Jurkat, Clone E6-1 (cell line): ENCODE data around the gene SEC63.
"Not testable (repeated sequence)": the region's sequence is repeated elsewhere in the genome, so short reads cannot be mapped to it uniquely, and the experiment has no call there.

Source experiments
- DNase-seq: peaks from one replicate; pipeline ENCODE4 v3.0.0-alpha.2; 2011; ENCODE audit warnings: low read depth, low spot score
- H3K4me3 ChIP-seq: 2 replicates; pipeline ENCODE4 v1.5.1; 2011; ENCODE audit warnings: mild to moderate bottlenecking, low read length, control low read depth, moderate library complexity

Gene SEC63

GRCh38 chr6:107976155-107976783 lies 18.3 kb upstream of the SEC63 start:
- no peak for DNase-seq
- H3K4me3 ChIP-seq = no peak overlapping the region

GRCh38 chr6:107973594-107973993 lies 15.6 kb upstream of the SEC63 start:
- no peak for DNase-seq

GRCh38 chr6:107972413-107973096 lies 14.5 kb upstream of the SEC63 start:
- H3K4me3 ChIP-seq = no peak overlapping the region
- no peak for DNase-seq

More at GRCh38 chr6:107973594-107973993, 15.6 kb upstream of the SEC63 start:
- no peak overlapping the region for H3K4me3 ChIP-seq

- no peak for DNase-seq
- H3K4me3 ChIP-seq = no peak overlapping the region
These were observed 13.2 kb upstream of the SEC63 start for GRCh38 chr6:107971181-107971580.

GRCh38 chr6:107970255-107970654 lies 12.2 kb upstream of the SEC63 start:
- no peak overlapping the region for H3K4me3 ChIP-seq
- DNase-seq = no peak

- H3K4me3 ChIP-seq = no peak overlapping the region
- no peak for DNase-seq
These were observed 10.1 kb upstream of the SEC63 start for GRCh38 chr6:107968081-107968480.

GRCh38 chr6:107965746-107966145 lies 7.7 kb upstream of the SEC63 start:
- no peak for DNase-seq
- no peak overlapping the region for H3K4me3 ChIP-seq

- no peak for DNase-seq
- no peak overlapping the region for H3K4me3 ChIP-seq
These were observed 4.7 kb upstream of the SEC63 start for GRCh38 chr6:107962723-107963122.

- no peak for DNase-seq
- no peak overlapping the region for H3K4me3 ChIP-seq
These were observed 1.4 kb upstream of the SEC63 start for GRCh38 chr6:107959392-107959791.

GRCh38 chr6:107958689-107959362 lies 818 bp upstream of the SEC63 start:
- peak overlapping the region; percentile 64 for H3K4me3 ChIP-seq
- not testable (repeated sequence) for DNase-seq

- peak; percentile 82 for DNase-seq
- H3K4me3 ChIP-seq = peak overlapping the region; percentile 94
These were observed 600 bp downstream of the SEC63 start for GRCh38 chr6:107957308-107957908.

- no peak for DNase-seq
- peak overlapping the region; percentile 94 for H3K4me3 ChIP-seq
These were observed 1.3 kb downstream of the SEC63 start for GRCh38 chr6:107956586-107957307.

- H3K4me3 ChIP-seq = peak overlapping the region; percentile 94
- DNase-seq = no peak
These were observed 1.8 kb downstream of the SEC63 start for GRCh38 chr6:107956181-107956580.

- H3K4me3 ChIP-seq = not testable (repeated sequence)
These were observed 4.1 kb downstream of the SEC63 start for GRCh38 chr6:107953858-107954414.

GRCh38 chr6:107943626-107944439 lies 14.2 kb downstream of the SEC63 start:
- peak; percentile 47 for DNase-seq
- H3K4me3 ChIP-seq = no peak overlapping the region

More at GRCh38 chr6:107953858-107954414, 4.1 kb downstream of the SEC63 start:
- not testable (repeated sequence) for DNase-seq

- no peak for DNase-seq
- H3K4me3 ChIP-seq = no peak overlapping the region
These were observed 15.9 kb downstream of the SEC63 start for GRCh38 chr6:107942142-107942541.

GRCh38 chr6:107941627-107942026 lies 16.4 kb downstream of the SEC63 start:
- no peak overlapping the region for H3K4me3 ChIP-seq
- DNase-seq = no peak

- no peak for DNase-seq
- no peak overlapping the region for H3K4me3 ChIP-seq
These were observed 16.8 kb downstream of the SEC63 start for GRCh38 chr6:107941199-107941598.
